SIG-M5 treated with dmso at 0.1 percent for 504 hours (cell line): ENCODE measurements around the gene CALN1.
"Not testable (repeated sequence)": the region's sequence is repeated elsewhere in the genome, so short reads cannot be mapped to it uniquely, and the experiment has no call there.

Experiments
- DNase-seq: peaks from one replicate; lab custom pipeline; 2025; ENCODE audit not compliant: unreplicated experiment; lab: John Stamatoyannopoulos, UW

Gene CALN1

DNA sequence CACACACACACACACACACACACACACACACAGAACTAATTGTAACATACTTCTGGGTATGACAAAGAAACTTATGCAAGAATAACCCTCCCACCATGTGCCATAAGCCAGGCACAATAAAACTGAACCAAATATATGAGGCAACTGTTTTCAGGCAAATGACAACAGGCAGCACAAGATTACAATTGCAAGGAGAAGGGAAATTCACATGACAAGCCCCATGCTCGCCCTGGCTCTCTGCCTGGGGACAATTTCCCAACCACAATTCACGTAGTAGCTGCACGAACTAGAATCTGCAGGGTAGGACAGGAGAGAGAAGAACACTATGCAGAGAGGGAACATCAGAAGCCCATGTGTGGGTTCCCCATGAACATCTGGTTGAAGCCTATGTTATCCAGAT, 143.3 kb downstream of the CALN1 start:
- no peak for DNase-seq

- DNase-seq: no peak
Observed at GRCh38 chr7:72268090-72268489, 144.0 kb downstream of the CALN1 start.

- no peak for DNase-seq
Observed at GRCh38 chr7:72267291-72267800, 144.8 kb downstream of the CALN1 start.

GRCh38 chr7:72266771-72267170, 145.4 kb downstream of the CALN1 start:
- no peak for DNase-seq

DNA sequence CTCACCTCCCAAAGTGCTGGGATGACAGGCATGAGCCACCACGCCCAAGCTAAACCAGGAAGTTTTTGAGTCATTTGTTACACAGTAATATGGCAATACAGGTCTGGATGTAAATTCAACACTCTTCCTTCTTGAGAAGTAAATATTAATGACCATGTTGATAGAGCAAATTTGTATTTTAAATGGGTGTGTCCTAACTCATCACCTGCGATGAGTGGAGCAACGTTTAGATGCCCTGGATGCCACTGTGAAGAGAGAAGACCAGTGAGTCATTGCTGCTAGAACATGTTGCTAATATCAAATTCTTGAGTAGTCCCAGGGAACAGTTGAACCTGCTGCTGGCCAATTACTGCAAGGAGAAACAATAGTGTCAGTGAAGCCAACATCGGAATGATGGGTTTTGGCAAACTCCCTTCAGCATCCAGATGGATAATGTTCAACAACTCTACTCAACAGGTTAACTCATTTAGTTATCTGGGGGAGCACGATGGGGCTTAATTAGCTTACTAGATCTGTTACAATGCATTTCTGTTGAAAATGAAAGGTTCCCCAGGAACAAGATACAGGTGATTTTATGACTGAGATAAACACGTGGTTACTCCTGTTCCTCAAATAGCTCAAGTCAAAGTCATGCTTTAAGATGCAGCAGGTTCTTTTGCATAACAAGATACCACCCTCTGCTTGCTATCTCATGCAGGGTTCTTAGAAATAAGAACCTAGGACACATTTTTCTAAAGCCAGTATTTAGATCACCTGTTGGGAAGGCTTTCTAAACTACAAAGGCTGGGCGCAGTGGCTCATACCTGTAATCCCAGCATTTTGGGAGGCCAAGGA, 146.8 kb downstream of the CALN1 start:
- no peak for DNase-seq

- no peak for DNase-seq
Observed at GRCh38 chr7:72260406-72260805, 151.7 kb downstream of the CALN1 start.

DNA sequence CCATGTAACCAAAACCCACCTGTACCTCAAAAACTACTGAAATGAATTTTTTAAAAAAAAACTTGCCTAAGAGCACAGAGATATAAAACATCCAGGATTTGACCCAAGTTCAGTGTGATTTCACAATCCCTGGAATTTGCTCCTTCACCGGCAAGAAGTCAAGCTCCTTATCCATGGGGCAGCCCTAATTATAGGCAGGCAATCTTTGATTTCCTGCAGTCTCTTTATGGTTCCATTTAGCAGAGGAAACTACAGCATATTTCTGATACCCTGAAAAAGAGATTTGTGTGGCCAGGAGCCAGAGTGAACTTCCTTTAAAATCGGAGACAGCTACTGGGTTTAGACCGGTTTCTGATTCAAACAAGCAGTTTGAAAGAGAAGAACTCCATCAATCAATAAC, 154.1 kb downstream of the CALN1 start:
- DNase-seq: no peak

- no peak for DNase-seq
Observed at GRCh38 chr7:72254455-72254854, 157.7 kb downstream of the CALN1 start.

DNA sequence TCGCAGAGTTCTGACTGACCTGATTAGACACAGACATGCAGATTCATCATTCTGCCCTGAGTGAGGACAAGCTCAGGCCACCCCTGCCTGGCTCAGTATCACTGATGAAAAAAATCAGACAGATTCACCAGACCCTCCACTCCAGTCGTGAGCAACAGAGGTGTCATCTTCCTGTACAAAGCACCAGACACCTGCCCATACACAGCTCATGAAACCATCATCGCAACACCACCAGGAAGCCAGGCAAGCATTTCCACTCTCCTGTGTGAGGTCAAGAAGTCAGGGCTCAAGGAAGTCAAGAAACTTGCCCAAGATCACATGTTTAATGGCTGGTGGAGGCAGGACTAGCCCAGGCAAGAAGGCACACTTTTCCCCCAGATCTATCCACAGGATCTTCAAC, 163.0 kb downstream of the CALN1 start:
- no peak for DNase-seq

DNA sequence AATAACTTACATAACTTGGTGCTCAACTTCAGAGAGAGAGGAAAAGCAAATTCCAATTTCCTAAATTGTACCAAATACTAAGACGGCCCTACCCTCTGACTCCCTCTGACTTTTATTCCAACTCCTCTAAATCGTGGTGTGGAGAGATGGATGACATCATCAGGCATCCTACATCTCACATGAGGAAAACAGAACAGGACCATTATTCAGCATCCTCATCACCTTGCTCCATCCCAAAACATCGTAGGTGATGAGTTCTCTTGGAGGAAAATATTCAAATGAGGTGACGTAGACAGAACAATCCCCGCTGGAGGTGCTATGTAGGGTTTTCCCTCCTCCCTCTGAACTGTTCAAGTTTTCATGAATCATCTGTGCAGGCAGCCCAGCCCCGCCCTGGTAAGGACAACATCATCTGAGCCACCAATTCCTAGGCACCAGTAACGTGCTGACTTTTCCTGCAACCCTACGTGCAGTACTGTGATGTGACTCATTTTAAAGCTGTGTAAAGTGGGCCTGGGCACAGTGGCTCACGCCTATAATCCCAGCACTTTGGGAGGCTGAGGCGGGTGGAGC, 167.2 kb downstream of the CALN1 start:
- no peak for DNase-seq

DNA sequence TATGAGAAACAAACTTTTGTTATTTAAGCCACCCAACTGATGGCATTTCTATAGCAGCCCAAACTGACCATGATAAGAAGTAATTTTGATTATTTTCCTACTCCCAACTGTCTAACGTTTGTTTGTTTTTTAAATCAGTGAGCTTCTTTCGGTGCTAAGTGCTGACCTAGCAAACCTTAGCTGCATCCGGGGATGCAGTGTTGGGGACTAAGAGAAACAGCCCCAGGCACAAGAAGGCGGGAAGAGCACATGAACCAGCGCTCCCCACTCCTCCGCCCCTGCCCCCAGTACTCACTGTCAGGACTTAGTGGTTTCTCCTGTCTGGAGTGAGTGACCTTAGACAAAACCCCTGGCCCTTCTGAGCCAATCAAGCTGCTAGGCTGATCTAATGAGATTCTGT, 168.8 kb downstream of the CALN1 start:
- DNase-seq: no peak

DNA sequence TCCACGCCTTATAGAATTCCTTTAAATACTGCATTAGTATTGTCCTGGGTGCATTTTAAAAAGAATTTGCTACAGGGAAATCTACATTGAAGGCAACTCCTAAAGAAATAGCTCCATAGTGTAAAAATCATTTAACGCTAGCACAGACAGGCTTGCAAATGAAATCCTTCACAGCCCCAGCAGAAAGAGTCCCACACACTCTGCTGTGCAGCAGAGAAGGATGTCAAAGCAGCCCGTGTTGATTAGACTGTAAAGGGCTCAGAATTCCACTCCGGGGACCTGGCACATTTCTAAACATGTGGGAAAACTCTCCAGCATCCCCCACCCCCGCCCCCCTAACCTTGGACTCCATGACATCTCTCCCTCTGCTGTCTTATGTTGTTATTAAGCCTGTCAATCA, 176.8 kb downstream of the CALN1 start:
- no peak for DNase-seq

DNA sequence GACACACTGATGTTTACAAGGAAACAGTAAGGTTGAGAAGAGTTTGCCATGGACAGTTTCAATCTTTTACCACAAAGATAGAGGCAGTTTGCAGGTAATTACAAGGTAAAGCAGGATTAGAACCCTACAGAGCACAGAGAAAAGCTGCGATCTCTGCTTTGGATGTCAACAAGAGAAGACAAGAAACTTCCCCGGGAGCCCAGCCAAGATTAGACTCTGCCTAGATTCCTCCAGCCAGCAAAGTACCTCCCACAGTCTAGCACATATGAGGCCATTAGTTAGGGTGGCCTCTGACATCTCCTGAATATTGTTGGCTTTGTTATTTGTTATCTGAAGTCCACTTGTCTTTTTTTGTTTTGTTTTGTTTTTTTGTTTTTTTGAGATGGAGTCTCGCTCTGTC, 178.1 kb downstream of the CALN1 start:
- DNase-seq: no peak

- no peak for DNase-seq
Observed at GRCh38 chr7:72230281-72230680, 181.9 kb downstream of the CALN1 start.

DNA sequence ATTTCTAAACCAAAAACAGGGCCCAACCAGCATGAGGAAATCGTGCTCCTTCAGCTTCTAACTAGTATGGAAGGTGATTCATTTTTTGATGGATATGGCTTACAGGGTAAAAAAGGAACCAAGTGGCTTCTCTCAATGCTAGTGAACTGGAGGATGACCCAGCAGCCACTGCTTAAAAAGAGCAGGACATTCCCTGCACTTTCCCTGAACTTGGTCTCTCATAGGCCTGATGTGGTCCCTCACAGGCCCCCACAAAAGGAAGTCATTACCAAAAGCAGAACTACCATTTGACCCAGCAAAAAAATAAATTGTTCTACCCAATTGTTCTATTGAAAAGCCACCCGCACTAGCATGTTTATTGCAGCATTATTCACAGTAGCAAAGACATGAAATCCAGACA, 188.8 kb downstream of the CALN1 start:
- DNase-seq: no peak

GRCh38 chr7:72222136-72222535, 190.0 kb downstream of the CALN1 start:
- DNase-seq: no peak

GRCh38 chr7:72219500-72219899, 192.6 kb downstream of the CALN1 start:
- no peak for DNase-seq

DNA sequence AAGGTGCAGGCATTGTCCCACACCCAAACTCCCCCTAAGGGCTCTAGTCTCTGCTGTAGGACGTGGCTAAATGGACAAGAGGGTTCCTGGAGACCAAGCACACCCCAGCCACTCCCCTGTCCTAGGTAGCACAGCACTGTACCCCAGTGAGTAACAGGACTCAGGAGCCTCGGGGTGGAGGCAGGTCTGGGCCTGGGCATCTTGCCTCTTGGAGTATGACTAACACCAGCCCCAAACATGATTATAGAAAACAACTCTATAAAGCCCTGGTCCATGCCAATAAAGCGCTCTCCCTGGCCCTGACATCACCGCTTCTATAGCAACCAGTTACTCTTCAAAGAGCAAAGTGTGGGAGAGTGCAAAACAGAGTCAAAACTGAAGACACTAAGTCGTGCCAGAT, 195.0 kb downstream of the CALN1 start:
- DNase-seq: no peak

DNA sequence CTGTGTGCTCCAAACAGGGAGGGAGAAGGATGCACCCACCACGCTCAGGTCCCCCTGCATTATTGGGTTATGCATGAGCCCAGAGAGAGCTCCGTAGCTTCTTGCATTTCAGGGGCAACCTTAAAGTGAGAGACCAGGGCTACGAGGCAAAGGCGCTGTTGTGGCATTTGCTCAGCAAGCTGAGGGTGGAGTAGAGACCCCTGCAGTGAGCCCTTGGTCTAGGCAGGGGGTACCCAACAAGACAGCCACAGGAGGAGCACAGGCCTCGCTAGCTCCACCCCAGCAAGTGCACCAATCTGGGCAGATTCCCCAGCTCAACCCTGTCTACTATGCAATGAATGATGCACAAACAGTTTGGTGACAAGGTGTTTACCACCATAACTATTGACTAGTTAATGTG, 198.4 kb downstream of the CALN1 start:
- DNase-seq: no peak

- no peak for DNase-seq
Observed at GRCh38 chr7:72213081-72213480, 199.1 kb downstream of the CALN1 start.

DNA sequence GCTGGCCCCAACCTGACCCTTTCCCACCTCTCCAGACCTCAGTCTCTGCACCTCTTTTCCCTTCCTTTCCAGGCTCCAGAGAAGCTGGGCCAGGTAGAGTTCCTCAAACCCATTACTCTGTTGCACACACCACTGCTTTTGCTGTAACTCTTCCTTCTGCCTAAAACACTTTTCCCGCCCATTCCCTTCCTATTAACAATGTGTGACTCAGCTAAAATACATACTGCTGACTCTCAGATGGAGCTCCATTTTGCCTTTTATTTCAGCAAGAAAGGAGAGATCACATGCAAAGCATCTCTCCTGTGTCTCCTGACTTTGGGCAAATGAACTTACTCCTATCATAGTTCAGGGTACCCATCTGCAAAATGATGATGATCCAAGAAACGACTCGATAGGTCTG, 201.0 kb downstream of the CALN1 start:
- no peak for DNase-seq

DNA sequence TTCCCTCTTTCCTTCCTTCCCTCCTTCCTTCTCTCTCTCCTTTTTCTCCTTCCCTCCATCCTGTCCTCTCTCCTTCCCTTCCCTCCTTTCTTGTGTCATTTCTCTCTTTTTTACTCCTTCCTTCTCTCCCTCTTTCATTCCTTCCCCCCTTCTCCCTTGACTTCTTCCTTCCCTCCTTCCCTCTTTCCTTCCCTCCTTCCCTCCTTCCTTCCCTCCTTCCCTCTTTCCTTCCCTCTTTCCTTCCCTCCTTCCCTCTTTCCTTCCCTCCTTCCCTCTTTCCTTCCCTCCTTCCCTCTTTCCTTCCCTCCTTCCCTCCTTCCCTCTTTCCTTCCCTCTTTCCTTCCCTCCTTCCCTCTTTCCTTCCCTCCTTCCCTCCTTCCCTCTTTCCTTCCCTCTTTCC, 203.1 kb downstream of the CALN1 start:
- not testable (repeated sequence) for DNase-seq

GRCh38 chr7:72196176-72196575, 216.0 kb downstream of the CALN1 start:
- no peak for DNase-seq
